C4-2B (cell line): Measurements from ENCODE around the gene SHROOM3.

Source experiments
- CTCF ChIP-seq: fragments of 450-650 bp; conservative IDR thresholded peaks from 2 replicates; pipeline ENCODE4 v1.5.1; 2017; ENCODE audit warnings: mild to moderate bottlenecking
- ZFX ChIP-seq: fragments of 450-650 bp; IDR thresholded peaks from 2 replicates; pipeline ENCODE4 v1.6.1; 2017

- TF ChIP-seq CTCF (no peak), ZFX (no peak)
These were observed 22.9 kb downstream of the SHROOM3 start for GRCh38 chr4:76457885-76458284.
